Dermis microvascular lymphatic vessel endothelial cell (primary cell): ENCODE data around the gene THBD. TPM values are rescaled to one million over a fixed set of nuclear protein-coding genes. Genes with fewer than 3 reads are reported as not detected.

Experiments used
- DNase-seq, 2 donors: peaks; one replicate each; pipeline versions ENCODE4 v3.0.0 to v3.0.0-alpha.2; 2010; ENCODE audit warnings: low read depth in 2 of 2
- total RNA-seq: library from RNA; depleted of rRNA; stranded (reverse); fragments of >200 nt; gene quantifications from 2 replicates; pipeline ENCODE4 v1.2.1, GENCODE V29; 2014

The THBD gene
- total RNA-seq, 1 donor from 2014 or later, result 7.7 TPM

DNA sequence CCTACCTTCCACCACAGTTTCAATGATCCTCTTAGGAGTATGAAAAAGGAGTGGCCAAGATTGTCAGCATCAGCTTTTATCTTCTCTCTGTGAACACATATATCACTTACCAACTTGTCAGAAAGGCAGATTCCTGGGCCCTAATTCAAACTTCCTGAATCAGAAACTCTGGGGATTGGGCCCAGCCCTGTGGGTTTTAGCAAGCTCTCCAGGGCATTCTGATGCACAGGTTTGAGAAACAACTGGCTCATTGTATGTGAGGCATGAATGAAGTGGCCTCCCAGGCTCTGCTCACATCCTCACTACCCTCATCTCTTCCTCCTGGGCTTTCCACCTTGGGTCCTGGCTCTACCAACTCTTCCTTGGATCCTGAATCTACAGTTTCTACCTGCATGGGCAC lies 13.2 kb upstream of the THBD start:
- no peak for DNase-seq

DNA sequence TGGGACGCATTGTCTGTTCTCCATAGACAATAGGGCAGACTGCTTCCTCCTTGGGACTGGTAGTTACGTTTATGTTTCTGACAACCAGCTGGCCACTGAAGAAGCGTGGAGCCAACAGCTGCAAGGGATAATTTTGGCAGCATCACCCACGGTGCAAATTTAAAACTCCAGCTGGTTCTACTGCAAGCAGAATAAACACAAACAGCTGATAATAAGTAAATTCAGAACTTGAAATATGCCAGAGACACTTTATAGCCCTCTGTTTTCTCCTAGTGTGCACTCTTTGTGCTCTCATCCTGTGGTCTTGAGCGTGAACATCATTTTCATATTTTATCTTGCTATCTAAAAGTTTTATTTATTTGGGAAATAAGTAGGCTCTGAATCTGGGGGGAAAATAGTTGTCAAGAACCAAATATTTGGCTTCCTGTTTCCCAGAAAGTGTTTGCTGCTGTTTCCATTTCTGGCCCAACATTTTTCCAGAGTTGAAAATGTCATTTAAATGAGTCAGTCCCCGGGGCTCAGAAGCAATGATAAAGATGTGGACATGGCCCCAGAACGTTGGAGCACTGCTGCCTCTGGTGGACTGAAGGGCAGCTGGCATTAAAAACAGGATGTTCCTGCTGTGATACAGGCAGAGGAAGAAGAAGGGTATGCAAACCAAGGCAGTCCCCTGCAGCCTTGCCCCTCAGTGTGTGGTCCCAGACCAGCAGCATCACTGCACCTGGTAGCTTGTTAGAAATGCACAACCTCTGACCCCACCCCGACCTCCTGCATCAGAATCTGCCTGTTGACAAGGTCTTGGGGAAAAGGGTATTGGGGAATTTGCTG lies 12.5 kb upstream of the THBD start:
- peak; percentile 87 to 88 for DNase-seq

DNA sequence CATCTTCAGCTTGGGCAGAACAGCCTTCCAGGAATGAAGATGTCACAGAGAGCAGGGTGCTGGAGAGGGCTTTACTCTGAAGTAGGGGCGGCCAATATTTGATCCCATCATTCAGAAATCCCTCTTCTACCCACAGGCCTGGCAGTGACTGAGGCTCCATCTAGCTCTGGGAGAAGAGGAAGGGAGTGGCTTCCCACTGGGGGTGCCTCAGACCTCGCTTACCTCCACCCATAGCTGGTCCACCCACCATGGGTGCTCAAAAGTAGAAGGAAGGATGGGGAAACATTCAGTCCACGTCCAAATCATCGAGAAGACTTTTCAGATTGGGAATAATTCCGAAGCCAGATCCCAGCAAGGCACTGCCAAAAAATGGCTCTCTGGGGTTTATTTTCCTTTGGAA lies 11.8 kb upstream of the THBD start:
- DNase-seq, result no peak

DNA sequence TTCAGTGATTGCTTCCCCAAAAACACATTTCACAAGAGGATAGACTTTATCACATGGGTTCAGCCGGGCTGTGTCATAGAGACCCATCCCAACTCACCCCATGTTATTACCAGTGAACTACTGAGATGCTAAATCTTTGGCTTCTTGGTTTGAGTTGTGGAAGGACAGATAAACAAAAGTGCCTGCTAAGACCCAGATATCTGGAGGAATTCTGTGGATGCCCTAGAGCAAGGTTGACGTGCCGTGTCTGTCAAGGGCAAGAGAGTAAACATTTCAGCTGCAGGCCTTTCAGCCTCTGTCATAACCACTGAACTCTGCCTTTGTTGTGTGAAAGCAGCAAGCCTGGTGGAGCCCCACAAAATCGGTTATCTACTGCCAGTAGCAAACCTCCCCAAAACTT lies 11.2 kb upstream of the THBD start:
- no peak for DNase-seq

DNA sequence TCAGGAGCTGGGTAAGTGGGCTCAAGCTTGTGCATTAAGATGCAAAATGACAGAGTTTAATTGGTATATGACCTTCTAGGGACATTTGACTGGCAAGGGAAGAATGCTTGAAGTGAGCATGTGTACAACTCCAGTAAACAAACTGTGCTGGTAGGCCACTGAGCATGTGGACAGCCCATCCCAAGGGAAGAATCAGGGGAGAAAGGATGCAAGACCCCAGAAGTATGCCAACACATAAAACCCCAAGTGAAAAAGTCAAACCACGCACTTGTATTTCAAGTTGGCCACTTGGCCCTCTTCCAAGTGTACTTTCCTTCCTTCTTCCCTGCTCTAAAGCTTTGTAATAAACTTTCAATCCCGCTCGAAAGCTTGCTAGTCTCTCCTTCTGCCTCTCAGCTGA lies 10.4 kb upstream of the THBD start:
- peak in 1 of 2 donors; percentile 37 for DNase-seq

DNA sequence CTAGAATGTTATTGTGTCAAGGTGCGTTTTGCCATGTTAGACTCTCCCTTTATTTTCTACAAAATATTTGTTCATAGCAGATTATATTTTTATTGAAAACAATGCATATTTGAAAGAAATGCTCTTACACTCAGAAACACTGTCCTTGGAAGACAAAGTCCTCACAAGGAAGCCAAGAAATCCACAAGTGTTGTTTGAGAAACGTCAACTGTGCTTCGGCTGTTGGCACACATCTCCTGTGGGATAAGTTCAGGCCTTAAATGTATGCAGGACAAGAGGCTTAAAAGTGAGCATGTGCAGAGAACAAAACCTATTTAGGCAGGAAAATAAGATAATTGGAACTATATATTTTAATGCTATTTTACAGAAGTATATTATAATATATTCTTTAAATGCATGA lies 9.5 kb upstream of the THBD start:
- no peak for DNase-seq

DNA sequence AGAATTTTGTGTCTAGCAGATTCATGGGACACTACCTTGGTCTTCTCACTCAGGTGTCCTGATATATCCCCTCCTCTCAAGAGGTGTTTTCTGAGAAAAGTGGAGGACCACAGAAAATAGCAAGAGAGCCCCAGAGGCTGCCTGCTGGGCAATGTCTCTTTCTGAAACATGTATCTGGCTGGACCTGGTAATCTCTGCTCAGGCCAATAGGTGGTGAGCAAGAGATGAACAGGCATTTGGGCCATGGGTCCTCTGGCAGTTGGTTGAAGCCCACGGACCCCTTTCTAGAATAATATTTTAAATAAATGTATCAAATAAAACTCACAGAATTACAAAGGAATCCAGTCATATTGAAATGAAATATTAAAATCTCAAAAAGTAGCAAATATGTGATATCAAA lies 8.8 kb upstream of the THBD start:
- DNase-seq, result peak in 1 of 2 donors; percentile 28

DNA sequence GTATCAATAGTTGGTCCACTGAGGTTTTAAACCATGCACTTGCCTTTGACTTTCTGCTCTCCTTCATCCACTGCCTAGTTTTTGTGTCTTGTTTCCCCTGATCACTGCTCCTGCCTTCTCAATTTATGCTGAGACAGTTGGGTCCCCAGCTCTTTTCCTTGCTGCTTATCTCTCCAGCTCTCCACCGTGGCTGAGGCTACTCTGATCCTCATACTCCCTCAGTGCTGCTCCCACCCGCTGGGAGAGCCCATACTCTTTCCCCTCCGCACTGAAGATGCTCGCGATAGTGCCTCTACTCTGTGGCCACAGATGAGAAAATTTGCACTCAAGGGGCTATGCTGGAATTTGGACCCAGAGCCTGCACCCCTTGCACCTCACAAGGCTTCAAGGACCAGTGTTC lies 3.4 kb upstream of the THBD start:
- no peak for DNase-seq

DNA sequence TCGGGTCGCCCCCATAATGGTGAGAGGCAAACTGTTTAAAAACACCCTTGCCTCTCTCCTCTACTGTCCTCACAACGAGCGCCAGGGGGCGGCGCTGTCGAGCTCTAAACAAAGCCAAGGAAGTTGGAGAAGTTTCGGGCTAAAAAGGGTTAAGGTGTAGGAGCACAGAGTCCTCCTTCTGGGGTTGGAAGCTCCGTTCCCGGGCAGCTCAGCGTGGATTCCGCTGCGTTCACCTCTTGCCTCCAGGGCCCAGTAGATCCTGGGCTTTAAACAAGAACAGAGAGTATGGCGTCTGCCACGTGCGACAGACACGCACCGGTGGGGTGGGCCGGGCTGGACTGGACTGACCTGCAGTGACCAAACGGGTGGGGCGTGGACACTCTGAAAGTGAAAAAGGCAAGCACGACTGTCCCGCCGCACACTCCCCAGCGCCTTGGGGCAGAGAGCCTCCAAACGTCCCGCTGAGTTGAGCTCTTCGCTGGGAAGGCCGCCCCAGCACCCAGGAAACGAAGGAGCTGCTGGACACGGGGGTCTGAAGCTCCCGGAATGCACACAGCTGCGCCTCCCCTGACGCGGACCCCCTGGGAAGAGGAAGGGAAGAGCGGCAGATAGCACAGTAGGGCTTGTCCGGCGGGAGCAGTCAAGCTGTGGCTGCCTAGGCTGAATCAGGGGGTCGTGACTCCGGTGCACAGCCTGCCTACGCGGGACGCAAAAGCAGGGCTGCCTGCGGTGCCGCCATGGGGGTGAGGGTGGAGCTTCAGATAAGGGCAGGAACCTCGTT lies 1.6 kb upstream of the THBD start:
- peak; percentile 35 to 87 for DNase-seq

DNA sequence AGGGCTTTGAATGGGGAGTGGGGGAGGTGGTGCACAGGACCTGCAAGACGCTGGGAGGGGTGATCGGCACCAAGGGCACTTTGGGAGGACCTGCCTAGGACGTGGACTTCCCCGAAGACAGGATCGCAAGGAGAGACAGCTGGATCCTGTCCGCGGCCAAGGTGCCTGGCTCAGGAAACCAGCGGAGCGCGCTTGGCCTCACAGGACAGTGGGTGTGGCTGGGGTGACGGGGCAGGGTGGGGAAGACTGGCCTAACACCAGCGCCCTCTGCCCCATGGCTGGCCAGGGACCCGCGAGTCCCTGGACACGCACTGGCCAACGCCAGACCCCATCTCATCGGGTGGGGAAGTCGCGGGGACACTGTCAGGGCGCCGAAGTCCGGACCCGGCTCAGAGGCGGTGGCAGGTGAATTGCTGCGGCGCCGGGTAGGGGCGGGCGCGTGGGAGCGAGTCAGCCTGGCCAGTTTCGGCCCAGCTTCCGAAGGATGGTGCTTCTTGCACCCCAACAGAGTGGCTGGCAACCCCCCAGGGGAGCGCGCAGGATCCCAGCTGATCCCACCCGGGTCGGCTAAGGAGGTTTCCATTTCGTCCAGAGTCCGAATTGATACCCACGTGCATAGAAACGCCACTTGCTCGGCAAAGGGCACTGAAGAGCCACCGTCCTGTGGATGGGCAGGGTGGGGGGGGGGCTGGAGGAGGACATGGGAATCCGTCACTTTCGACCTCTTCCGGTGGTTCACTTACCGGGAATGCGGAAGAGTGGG lies 785 bp upstream of the THBD start:
- DNase-seq, result peak in 1 of 2 donors; percentile 49

DNA sequence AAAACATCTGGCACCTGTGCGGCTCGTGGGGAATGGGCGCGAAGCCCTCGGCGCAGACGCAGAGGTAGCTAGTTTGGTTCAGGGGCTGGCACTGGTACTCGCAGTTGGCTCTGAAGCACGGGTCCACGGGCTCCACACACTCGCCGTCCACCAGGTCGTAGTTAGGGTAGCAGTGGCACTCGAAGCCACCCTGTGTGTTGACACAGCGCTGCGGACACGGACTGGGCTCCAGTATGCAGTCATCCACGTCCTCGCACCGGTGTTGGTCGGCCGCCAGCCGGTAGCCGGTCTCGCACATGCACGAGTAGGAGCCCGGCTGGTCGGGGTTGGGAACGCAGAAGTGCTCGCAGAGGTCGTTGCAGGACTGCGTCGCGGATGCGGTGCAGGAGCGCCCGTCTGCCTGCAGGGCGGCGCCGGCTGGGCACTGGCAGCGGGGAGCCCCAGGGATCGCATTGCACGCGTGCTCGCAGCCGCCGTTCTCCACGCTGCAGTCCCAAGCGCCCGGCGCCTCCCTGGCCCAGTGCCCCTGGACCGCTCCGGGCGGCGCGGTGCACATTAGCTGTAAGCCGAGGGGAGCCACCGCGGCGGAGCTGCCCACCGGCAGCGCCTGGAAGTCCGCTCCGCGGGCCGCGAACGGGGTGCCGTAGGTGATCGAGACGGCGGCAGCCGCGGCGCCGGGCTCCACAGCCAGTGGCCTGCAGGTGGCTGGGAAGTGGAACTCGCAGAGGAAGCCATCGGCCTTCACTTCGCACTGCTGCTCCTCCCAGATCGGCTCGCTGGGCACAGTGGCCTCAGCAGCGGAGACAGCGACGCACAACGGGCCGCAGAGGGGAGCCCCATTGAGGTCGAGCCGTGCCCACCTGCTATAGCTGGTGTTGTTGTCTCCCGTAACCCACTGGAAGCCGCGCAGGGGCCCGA lies 930 bp downstream of the THBD start:
- DNase-seq, result peak; percentile 30 to 76

DNA sequence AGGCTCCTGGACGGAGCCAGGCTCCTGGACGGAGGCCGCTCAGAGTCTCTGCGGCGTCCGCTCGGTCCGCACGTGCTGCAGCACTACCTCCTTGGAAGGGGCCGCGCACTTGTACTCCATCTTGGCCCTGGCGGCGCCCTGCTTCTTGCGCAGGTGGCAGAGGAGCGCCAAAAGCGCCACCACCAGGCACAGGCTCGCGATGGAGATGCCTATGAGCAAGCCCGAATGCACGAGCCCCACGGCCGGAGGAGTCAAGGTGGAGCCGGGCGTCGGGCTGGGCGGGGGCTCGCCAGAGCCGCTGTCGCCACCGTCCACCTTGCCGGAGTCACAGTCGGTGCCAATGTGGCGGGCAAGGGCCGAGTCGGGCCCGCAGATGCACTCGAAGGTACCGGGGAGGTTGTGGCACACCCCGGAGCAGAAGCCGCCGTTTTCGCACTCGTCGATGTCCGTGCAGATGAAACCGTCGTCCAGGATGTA lies 1.7 kb downstream of the THBD start:
- peak in 1 of 2 donors; percentile 47 for DNase-seq

DNA sequence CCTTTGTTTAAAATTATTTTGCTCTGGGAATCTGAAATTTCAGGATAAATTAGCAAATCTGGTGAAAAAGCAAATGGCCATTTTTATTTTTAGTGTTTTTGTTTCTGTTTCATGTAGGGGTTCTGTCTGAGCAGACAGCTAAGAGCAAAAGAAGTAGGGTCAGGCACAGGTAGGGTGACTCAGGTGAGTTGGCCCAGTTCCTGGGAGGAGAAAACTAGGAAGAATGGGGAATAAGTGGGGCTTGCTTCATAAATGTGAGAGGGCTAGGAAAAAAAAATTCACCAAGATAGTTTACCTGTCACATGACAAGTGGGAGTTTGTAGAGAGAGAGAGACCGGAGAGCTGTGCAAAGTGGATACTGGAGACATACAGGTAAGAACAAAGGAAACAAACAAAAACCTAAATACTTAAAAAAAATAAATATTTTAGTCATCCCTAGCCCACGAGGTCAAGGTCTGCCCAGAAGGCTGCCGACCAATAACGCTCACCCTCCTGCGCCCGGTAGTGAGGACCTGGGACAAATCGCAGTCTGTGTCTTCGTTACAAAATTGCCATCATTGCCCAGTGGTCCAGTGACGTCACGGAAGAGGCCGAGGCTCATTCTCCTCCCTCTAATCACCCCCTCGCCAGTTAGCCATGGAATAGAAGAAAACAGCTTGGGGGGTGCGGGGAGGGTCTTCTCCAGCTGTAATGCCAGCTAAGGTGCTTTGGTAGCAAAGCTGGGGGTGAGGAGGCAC lies 2.3 kb downstream of the THBD start:
- no peak for DNase-seq

DNA sequence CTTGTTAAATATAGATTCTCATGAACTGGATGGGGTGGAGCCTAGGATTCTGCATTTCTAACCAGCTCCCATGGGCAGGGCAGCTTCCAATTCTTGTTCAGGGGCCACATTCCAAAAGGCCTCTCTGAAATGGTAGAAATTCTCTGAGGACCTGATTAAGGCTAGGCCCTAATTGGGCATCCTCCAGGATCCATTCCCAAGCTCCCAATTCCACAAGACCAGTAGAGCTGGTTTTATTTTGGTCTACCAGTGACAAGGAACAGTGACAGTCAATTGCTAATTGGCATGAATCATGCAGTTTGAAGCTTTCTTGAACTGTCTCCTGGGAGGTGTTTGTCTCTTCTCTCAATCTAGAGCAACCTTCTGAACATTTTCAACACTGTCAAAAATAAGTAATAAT lies 3.0 kb downstream of the THBD start:
- DNase-seq, result no peak

DNA sequence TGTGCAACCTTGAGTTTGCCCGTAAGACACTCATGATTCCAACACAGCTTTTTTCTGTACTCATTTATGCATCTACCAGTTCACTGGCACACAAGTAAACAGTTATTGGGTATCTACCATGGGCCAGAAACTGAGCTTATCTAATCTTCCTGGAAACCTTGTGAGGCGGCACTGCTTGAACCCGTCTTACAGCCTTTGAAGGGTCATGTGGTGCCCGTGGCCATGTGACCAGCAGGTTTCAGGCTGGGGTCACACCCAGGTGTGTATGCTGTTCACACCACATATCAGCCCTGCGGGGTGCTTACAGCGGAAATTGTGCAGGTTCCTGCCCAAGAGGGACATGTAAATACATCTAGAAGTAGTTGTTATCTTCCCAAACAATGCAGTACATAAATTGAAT lies 6.1 kb downstream of the THBD start:
- DNase-seq, result no peak

DNA sequence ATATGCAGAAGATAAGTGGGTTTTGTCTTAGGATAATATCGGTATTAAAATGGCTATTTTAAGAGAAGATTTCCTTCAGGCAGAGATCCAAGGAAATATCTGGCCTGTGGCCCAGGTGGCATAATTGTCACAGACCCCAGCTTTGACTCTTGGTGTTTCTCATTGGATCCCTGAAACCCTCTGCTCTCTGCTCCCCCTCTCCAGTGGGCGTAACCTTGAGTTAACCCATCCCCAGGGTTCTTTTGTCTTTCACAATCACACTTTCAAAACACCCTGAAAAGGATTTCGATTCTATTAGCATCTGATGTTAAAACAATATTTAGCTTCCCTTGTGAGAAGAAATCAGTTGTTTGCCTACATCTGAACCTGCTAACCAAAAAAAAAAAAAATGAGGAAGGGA lies 7.2 kb downstream of the THBD start:
- DNase-seq, result no peak

DNA sequence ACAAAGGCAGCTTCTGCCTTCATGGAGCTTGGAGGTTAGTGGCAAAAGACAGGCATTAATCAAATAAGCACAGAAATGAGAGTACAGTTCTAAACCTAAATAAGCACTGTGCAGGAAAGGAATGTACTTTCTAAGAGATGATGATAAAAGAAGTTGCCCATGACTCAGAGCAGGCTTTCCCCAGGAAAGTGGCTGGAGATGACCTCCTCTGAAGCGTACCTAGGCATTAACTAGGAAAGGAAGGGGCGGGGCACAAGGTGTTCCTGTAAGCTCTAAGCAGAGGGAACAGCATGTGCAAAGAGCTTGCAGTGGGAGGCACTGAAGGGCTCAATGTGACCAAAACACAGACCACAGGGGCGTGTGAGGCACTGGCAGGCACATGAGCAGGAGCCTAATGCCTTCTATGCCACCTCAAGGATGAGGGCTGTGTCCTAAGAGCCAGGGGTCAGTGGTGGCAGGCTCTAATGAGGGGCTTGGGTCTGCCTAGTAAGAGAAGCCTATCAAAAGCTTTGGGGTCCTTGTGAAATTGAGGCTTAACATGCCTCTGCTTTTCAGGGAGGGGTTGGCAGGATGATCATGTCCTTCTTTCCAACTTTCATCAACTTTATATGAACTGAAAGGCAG lies 9.5 kb downstream of the THBD start:
- no peak for DNase-seq

DNA sequence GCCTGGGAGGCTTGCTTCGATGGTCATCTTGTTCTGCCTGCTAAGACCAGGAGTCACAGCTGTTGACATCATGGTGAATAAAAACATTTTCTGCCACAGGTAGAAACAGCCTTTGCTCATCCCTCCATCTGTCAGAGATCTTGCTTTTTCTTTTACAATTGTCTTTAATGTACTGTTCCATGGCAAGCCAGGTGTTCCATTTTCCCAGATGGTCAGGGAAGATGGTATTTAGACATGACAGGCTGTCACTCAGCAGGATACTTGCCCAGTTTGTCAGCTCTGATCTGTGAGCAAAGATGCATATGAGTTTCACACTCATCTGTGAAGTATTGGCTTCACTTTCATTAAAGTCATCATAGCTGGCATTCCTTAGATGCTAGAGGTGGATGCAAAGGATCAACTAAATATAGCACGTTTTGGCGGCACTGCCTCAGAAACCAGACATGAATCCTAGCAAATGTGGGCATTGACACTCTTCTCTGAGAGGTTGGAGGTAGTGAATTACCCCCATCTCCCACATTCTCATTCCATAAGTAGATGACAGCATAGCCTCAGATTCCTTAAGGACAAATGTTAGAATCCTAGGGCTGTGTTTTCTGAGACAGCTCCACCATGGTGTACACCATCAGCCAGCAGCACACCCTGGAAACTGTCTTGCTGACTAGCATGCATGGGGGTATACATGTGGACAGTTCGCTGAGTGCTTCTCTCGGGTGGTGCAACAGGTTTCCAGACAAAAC lies 10.2 kb downstream of the THBD start:
- no peak for DNase-seq

DNA sequence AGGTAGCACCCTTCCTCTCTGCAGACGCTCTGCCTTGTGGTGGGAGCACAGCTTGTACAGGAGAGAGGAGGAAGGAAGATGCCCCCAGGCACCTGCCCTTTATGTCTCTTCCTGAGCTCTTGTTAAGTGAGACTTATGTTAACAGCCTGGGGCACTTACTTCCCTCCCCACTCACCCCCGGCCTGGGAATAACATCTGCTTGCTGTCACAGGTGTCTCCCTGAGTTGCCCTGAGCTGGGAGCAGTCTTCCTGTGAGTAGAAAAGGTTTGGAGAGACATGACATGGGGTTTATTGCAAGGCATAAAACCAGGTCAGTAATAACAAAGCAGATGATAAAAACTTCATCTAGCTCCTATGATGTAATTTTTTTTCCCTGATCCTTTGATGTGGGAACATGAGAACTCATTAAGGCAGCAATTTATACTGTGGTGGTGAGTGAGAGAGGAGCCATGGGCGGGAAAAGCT lies 12.4 kb downstream of the THBD start:
- DNase-seq, result no peak
